HG03108 (cell line): ENCODE results near the gene CSNK2A3.
A peak's percentile ranks its signal among the peaks of the same experiment; 100 is the strongest.
"Not testable (repeated sequence)": the region's sequence is repeated elsewhere in the genome, so short reads cannot be mapped to it uniquely, and the experiment has no call there.

Source experiments
- ATAC-seq: cut with Tn5 transposase; IDR thresholded peaks from one replicate; pipeline ENCODE4 v1.9.1; 2021; ENCODE audit warnings: moderate library complexity; ENCODE audit not compliant: unreplicated experiment

The CSNK2A3 gene

GRCh38 chr11:11380340-11380739, 27.3 kb upstream of the CSNK2A3 start:
- no peak for ATAC-seq

DNA sequence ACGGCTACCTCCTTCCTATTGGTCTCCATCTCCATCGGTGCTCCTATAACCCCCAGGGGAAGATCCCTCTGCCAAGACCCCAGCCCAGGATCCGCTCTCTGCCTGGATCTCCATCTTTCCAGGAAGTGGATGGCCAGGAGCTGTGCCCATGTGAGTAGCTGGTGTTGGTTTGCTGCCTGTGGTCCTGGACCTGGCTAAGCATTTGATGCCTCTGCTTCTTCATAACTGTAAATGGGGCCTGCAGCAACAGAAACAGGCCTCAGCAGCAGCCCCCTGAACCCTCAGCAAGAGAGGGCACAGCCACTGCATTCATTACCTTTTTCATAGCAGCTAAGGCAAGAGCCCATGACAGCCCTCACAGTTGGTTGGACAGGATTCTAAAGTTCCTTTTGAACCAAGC, 26.6 kb upstream of the CSNK2A3 start:
- no peak for ATAC-seq

DNA sequence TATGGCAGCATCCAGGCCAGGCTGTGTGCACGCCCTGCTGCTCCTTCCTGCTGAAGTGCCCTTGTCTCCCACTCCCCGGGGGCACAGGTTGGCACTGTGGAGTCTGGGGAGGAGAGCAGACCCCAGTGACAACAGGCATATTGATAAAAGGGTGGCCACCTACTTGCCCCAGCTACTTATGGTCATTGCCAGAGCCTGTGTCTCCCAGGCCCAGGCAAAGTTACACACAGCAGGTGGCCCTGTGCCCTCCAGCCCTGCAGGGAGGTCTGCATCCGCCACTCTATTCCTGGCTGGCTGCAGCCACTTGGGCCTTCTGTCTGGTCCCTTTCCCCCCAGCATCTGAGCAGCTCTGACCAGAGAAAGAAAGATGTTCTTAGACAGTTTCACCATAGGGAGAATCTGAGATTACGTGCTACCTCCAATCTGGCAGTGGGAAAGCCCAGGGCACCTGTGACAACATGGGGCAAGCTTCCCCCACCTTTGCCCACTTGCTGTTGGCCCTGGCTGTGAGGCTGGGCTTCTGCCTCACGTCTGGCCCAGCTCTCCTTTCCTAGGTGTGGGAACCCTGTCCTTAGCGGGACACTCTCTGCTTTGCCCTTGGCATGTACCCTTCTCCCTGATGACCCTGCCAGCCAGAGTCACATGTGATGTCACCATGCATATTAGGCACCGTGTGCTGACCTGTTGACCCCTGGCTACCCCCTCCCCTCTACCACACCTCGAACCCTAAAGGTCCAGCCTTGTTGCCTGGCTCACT, 25.3 kb upstream of the CSNK2A3 start:
- ATAC-seq, result no peak

- ATAC-seq, result peak; percentile 59
These were observed 21.5 kb upstream of the CSNK2A3 start for GRCh38 chr11:11374358-11375148.

- no peak for ATAC-seq
These were observed 20.9 kb upstream of the CSNK2A3 start for GRCh38 chr11:11373934-11374333.

GRCh38 chr11:11372461-11372860, 19.4 kb upstream of the CSNK2A3 start:
- no peak for ATAC-seq

GRCh38 chr11:11370962-11371303, 17.9 kb upstream of the CSNK2A3 start:
- ATAC-seq, result no peak

GRCh38 chr11:11370255-11370961, 17.4 kb upstream of the CSNK2A3 start:
- no peak for ATAC-seq

DNA sequence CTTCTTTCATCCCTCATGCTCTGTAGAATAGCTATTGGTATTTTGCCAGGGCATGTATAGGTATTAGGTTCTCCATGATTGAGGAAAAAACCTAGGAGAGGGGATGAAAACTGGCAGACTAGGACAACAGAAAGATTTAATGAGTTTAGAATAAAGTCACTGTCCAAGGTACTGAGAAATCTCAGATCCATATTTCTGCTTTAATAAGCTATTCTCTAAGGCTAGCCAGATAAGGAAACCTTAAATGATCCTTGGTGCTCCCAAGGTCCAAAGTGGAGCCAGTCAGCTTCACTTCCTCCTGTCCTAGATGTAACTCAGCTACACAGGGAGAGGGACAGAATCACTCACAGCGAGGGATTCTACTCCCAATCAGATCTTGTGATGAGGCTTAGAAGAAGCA, 13.7 kb upstream of the CSNK2A3 start:
- ATAC-seq, result no peak

- ATAC-seq, result no peak
These were observed 10.6 kb upstream of the CSNK2A3 start for GRCh38 chr11:11363674-11364073.

- no peak for ATAC-seq
These were observed 6.6 kb upstream of the CSNK2A3 start for GRCh38 chr11:11359611-11360010.

DNA sequence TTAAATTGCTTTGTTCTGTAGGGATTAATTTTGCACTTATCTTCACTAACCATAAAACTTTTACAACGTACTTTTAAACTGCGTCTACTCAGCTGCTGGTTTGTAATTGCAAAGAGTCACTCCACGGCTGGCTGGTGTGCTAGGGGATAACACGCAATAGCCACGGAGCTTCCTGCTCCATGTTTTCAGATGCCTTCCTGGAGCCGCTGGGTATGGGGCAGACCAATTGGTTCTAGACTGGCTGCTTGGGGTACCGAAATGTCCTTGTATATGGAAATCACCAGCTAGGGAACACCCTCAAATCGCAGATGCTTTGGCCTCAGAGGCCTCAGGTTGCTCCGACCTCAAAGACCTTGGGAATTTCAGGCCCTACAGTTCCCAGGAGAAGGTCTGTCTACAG, 3.8 kb upstream of the CSNK2A3 start:
- ATAC-seq, result no peak

DNA sequence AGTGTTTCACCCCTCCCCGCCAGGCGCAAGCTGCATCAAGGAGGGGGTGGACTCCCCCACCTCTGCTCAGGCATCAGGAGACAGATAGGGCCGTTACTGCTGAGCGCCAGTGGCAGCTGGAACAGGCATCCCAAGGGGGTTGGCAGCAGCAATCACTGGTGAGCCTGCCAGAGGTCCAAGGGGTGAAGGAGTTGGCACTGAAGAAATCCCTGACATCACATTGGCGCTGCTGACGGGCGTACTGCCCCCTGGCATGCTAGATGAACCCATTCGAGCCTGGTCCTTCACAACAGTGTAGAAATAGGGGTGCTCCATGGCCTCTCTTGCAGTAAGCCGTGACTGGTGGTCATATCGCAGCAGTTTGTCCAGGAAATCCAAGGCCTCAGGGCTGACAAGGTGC, 1.2 kb downstream of the CSNK2A3 start:
- not testable (repeated sequence) for ATAC-seq

DNA sequence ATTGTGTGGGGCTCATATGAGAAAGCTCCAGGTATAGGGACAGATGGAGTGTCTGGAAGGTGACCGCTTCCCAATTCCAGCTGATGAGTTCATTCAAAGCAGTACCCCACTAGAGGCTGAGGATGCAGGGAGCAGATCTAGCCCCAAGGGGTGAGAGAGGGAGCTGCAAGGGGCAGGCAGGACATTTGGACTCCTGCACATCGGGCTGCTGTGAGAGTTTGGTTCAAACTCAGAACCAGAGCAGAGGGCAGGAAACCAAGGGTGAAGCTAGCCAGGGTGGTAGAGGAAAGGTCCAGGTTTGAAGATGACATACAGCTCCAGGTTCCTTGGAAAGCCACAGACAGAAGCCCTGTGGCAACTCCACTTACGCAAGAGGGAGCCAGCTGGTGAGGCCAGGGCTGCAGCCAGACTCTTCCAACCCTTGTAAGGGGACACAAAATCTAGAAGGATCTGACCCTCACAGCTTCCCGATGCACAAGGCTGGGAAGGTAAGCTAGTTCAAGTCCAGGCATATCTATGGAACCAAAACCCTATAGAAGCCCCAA, 1.9 kb downstream of the CSNK2A3 start:
- no peak for ATAC-seq

DNA sequence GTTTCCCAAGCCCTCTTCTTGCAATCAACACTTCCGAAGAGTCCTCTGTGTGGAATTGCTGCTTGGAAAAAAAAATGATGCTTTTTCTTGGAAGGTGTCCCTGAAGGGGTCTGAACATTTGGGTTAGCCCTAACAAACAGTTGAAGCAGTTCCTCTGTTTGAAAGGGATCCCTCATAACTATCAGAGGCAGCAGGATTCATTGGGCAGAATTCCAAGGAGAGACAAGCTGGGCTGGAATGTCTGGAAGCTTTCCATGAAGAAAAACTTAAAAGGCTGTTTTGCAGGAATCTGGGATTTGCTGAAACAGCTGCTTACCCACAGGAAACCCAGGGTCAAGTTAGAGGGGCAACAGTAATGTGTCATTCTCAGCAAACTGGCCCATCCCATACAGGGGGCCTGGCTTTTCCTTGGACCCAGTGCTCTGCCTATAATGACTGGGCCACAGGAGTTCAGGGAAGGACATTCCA, 3.1 kb downstream of the CSNK2A3 start:
- no peak for ATAC-seq

DNA sequence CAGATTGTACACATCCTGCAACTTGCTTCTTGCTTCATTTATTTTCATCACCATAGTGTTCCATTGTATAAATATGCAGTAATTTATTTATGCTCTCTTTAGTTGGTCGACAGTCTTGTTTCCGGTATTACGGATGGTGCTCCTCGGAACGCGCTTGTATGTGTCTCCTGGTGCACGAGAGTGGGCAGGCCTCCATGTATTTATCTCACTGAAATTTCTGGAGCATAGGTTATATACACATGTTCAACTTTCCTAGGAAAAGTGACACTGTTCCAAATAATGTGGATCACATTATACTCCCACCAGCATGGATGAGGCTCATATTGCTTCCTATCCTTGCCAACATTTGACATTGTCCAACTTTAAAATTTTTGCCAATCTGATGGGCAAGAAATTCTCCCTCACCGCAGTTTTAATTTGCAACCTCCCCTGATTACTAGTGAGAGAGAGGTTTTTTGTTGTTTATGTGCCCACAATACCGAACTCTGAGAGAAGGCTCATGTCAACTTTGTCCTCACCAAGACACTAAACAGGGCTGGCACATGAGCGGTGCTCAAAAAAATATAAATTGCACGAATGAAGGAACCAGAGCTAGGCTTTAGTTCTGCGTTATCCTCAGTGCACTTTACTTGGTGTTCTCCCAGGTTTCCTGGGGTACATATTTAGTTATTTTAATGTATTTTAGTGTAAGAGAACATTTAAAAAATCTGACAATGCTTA, 3.8 kb downstream of the CSNK2A3 start:
- no peak for ATAC-seq

- no peak for ATAC-seq
These were observed 4.7 kb downstream of the CSNK2A3 start for GRCh38 chr11:11348303-11348702.

GRCh38 chr11:11347592-11347991, 5.5 kb downstream of the CSNK2A3 start:
- no peak for ATAC-seq

DNA sequence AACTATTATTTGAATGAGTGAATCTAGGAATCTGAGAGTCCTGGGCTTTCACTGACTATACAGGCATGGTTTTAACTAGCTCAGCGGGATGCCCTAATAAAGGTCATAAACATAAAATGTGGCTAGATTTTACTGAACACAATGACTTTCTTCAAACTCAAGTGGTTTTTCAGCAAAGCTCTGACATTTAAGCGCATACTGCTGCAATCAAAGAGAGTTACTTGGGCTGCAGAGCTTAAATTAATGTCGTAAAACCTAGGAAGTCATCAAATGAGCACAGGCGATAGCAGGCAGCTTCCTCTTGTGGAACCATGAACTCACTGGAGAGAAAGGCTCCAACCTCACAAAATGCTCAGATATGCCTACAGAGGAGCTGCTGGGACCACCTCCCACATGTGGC, 6.7 kb downstream of the CSNK2A3 start:
- ATAC-seq, result no peak

DNA sequence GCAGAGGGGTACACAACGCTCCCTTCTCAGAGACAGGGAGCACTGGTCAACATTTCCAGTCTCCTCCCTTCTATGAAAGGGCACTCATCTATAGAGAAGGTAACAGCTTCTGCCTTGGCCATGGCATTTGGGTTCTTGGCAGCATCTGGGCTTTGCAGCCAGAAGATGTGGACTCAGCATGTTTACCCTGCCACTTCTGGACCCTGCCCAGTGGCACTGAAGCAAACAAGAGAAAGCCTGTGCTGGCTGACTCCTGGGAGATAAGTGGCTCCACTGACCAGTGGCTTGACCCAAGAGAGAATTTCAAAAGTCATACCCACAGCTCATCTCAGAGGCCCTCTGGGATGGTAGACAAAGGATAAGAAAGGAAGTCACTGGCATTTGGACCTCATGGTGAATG, 8.0 kb downstream of the CSNK2A3 start:
- no peak for ATAC-seq

DNA sequence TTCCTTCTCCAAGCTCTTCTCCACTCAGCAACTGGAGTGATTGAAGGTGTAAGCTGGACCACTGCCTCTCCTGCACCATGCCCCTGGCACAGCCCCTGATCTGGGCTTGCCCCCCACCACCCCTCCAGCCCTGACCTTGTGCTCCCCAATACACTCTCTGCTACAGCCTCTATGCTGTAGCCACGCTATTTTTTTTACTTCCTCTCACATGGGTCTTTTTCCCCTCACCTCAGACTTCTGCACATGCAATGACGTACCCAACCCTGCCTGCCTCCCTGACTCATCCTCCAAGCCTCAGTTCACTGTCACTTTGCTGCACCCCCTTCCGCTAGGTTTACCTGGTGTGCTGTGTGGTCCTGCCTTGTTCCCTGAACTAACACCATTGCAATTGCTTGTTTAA, 9.0 kb downstream of the CSNK2A3 start:
- ATAC-seq, result no peak
